Measurements from ENCODE around the gene OFD1.

Gene OFD1

GRCh38 chrX:13808865-13809264, 74.3 kb downstream of the OFD1 start:
- Histone ChIP-seq H3K9me3 (replicated peaks; ENCODE audit: low read length) (no peaks in the 10 kb centered on the region), H3K9ac (ENCODE audit: low read depth, low read length) (no peak overlapping the region), H3K4me3 (ENCODE audit: low read length) (no peak overlapping the region), H3K36me3 (ENCODE audit: insufficient read depth, low read length) (no peaks in the 10 kb centered on the region), H3K27me3 (ENCODE audit: control insufficient read depth, insufficient read depth, low read length) (no peaks in the 10 kb centered on the region), H3K4me1 (ENCODE audit: control insufficient read depth, insufficient read depth, low read length) (no peaks in the 10 kb centered on the region), H3K4me2 (ENCODE audit: low read length) (no peak overlapping the region)

- H3K4me3 ChIP-seq (ENCODE audit: low read length) = no peak overlapping the region
- no peak overlapping the region for H3K9ac ChIP-seq (ENCODE audit: low read depth, low read length)
- H3K4me1 ChIP-seq (ENCODE audit: control insufficient read depth, insufficient read depth, low read length) = no peaks in the 10 kb centered on the region
- no peaks in the 10 kb centered on the region for H3K36me3 ChIP-seq (ENCODE audit: insufficient read depth, low read length)
- no peaks in the 10 kb centered on the region for H3K9me3 ChIP-seq (replicated peaks; ENCODE audit: low read length)
- no peak overlapping the region for H3K4me2 ChIP-seq (ENCODE audit: low read length)
- H3K27me3 ChIP-seq (ENCODE audit: control insufficient read depth, insufficient read depth, low read length) = peaks cover 7% of the 10 kb centered on the region
Measured at GRCh38 chrX:13815664-13816063, 81.1 kb downstream of the OFD1 start.

- H3K4me3 ChIP-seq (ENCODE audit: low read length) = no peak overlapping the region
- H3K9ac ChIP-seq (ENCODE audit: low read depth, low read length) = no peak overlapping the region
- no peaks in the 10 kb centered on the region for H3K4me1 ChIP-seq (ENCODE audit: control insufficient read depth, insufficient read depth, low read length)
- peaks cover 7% of the 10 kb centered on the region for H3K27me3 ChIP-seq (ENCODE audit: control insufficient read depth, insufficient read depth, low read length)
- H3K4me2 ChIP-seq (ENCODE audit: low read length) = no peak overlapping the region
- H3K9me3 ChIP-seq (replicated peaks; ENCODE audit: low read length) = no peaks in the 10 kb centered on the region
- H3K36me3 ChIP-seq (ENCODE audit: insufficient read depth, low read length) = no peaks in the 10 kb centered on the region
Measured at GRCh38 chrX:13816176-13816575, 81.6 kb downstream of the OFD1 start.

GRCh38 chrX:13816643-13817627, 82.4 kb downstream of the OFD1 start, which contains the start of gene GPM6B:
TSS of gene GPM6B (minus strand) at chrX:13817093. CDS start at chrX:13816904, 189 bp downstream.
- Histone ChIP-seq H3K27me3 (ENCODE audit: control insufficient read depth, insufficient read depth, low read length) (peaks cover 7% of the 10 kb centered on the region), H3K4me1 (ENCODE audit: control insufficient read depth, insufficient read depth, low read length) (no peaks in the 10 kb centered on the region), H3K36me3 (ENCODE audit: insufficient read depth, low read length) (no peaks in the 10 kb centered on the region), H3K4me2 (ENCODE audit: low read length) (peak within 1 kb of the TSS; percentile 63), H3K4me3 (ENCODE audit: low read length) (peak within 1 kb of the TSS; percentile 28), H3K9ac (ENCODE audit: low read depth, low read length) (no peak within 1 kb of the TSS), H3K9me3 (replicated peaks; ENCODE audit: low read length) (no peaks in the 10 kb centered on the region)
